Keratinocyte (primary cell): ENCODE measurements around the gene HEATR3.

Experiments used
- EZH2 ChIP-seq: IDR thresholded peaks from one replicate; pipeline ENCODE4 v1.6.1; 2012; ENCODE audit warnings: inconsistent platforms, mild to moderate bottlenecking, low read length, moderate library complexity
- TF ChIP-seq, protein P1 (sequence below), 3 experiments: IDR thresholded peaks in 1 of 3; conservative IDR thresholded peaks in 1 of 3; optimal IDR thresholded peaks in 1 of 3; 2 replicates in 2 of 3; 3 replicates in 1 of 3; pipeline versions ENCODE3 to v1.5.1; 2011; ENCODE audit warnings: low read length in 3 of 3, mild to moderate bottlenecking in 3 of 3, moderate library complexity in 2 of 3, control low read depth in 1 of 3, inconsistent platforms in 1 of 3; ENCODE audit not compliant: insufficient read depth in 2 of 3; ENCODE audit errors: extremely low read depth in 1 of 3

- TF ChIP-seq, protein P1, sequence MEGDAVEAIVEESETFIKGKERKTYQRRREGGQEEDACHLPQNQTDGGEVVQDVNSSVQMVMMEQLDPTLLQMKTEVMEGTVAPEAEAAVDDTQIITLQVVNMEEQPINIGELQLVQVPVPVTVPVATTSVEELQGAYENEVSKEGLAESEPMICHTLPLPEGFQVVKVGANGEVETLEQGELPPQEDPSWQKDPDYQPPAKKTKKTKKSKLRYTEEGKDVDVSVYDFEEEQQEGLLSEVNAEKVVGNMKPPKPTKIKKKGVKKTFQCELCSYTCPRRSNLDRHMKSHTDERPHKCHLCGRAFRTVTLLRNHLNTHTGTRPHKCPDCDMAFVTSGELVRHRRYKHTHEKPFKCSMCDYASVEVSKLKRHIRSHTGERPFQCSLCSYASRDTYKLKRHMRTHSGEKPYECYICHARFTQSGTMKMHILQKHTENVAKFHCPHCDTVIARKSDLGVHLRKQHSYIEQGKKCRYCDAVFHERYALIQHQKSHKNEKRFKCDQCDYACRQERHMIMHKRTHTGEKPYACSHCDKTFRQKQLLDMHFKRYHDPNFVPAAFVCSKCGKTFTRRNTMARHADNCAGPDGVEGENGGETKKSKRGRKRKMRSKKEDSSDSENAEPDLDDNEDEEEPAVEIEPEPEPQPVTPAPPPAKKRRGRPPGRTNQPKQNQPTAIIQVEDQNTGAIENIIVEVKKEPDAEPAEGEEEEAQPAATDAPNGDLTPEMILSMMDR (optimal IDR thresholded peaks at IDR 0.05 in 1 of 3, IDR thresholded peaks at IDR 0.05 in 1 of 3, conservative IDR thresholded peaks at IDR 0.05 in 1 of 3; ENCODE audit: extremely low read depth in 1 of 3, insufficient read depth in 2 of 3, low read length in 3 of 3), result no peak
- no peak for TF ChIP-seq EZH2
Observed at GRCh38 chr16:50050802-50051201, 15.0 kb upstream of the HEATR3 start.
